Fibroblast of the aortic adventitia (primary cell): Measurements from ENCODE around the gene SLC7A8. TPM values are rescaled to one million over a fixed set of nuclear protein-coding genes. Genes with fewer than 3 reads are reported as not detected.

Experiments used
- DNase-seq: peaks from one replicate; pipeline ENCODE4 v3.0.0-alpha.2; 2010; ENCODE audit warnings: low read depth
- H3K4me3 ChIP-seq: 2 replicates; pipeline ENCODE4 v1.5.1; 2011; ENCODE audit warnings: low read depth, mild to moderate bottlenecking, control low read depth, low read length, moderate library complexity
- small RNA-seq: library from RNA; depleted of rRNA; stranded (forward); fragments of <200 nt; gene quantifications from one replicate; pipeline ENCODE3, GENCODE V24; 2012
- total RNA-seq: library from RNA; depleted of rRNA; stranded (reverse); fragments of >200 nt; gene quantifications from 2 replicates; pipeline ENCODE4 v1.2.3, GENCODE V29; 2012; ENCODE audit warnings: low replicate concordance
- TF ChIP-seq, protein P1 (sequence below): IDR thresholded peaks from 2 replicates; pipeline ENCODE4 v1.5.1; 2011; ENCODE audit warnings: mild to moderate bottlenecking, low read length, control low read depth, inconsistent platforms; ENCODE audit not compliant: insufficient read depth

Gene SLC7A8
- total RNA-seq, 1 donor: 11.7 TPM

GRCh38 chr14:23079716-23080115 is 103.7 kb downstream of the SLC7A8 start:
- TF ChIP-seq, protein P1, sequence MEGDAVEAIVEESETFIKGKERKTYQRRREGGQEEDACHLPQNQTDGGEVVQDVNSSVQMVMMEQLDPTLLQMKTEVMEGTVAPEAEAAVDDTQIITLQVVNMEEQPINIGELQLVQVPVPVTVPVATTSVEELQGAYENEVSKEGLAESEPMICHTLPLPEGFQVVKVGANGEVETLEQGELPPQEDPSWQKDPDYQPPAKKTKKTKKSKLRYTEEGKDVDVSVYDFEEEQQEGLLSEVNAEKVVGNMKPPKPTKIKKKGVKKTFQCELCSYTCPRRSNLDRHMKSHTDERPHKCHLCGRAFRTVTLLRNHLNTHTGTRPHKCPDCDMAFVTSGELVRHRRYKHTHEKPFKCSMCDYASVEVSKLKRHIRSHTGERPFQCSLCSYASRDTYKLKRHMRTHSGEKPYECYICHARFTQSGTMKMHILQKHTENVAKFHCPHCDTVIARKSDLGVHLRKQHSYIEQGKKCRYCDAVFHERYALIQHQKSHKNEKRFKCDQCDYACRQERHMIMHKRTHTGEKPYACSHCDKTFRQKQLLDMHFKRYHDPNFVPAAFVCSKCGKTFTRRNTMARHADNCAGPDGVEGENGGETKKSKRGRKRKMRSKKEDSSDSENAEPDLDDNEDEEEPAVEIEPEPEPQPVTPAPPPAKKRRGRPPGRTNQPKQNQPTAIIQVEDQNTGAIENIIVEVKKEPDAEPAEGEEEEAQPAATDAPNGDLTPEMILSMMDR: no peak
- no peak overlapping the region for H3K4me3 ChIP-seq
- DNase-seq: no peak

GRCh38 chr14:23078692-23079116 is 104.8 kb downstream of the SLC7A8 start:
- H3K4me3 ChIP-seq: no peak overlapping the region

GRCh38 chr14:23077962-23078361 is 105.5 kb downstream of the SLC7A8 start:
- no peak overlapping the region for H3K4me3 ChIP-seq
- no peak for DNase-seq
- TF ChIP-seq, protein P1: no peak

More at GRCh38 chr14:23078692-23079116, 104.8 kb downstream of the SLC7A8 start:
- TF ChIP-seq, protein P1: peak; percentile 21
- peak; percentile 97 for DNase-seq

- TF ChIP-seq, protein P1: peak; percentile 65
- no peak overlapping the region for H3K4me3 ChIP-seq
- DNase-seq: peak; percentile 63
Observed at GRCh38 chr14:23076785-23077408, 106.6 kb downstream of the SLC7A8 start.

Small RNAs within 50 kb of the gene (small RNA-seq; reads per million reads assigned to genes)
- gene AL049829.1 (not detected), gene RNU6-1138P (not detected)

Other genes starting within 250 kb of the SLC7A8 start
- gene HAUS4, start 226.6 kb downstream of the SLC7A8 start, total RNA-seq: 29.3 and 31.2 TPM in 2 replicates
- 14.6 and 47.6 TPM in 2 replicates for gene AJUBA, start 201.1 kb downstream of the SLC7A8 start, total RNA-seq
- 7.0 and 8.1 TPM in 2 replicates for gene C14orf93, start 173.5 kb downstream of the SLC7A8 start, total RNA-seq
- gene PSMB5, start 148.8 kb downstream of the SLC7A8 start, total RNA-seq: 164 and 176 TPM in 2 replicates
- gene PSMB11, start 141.4 kb downstream of the SLC7A8 start, total RNA-seq: not detected in 2 replicates
- 2.4 and 3.7 TPM in 2 replicates for gene CDH24, start 126.1 kb downstream of the SLC7A8 start, total RNA-seq
- 91.8 and 97.0 TPM in 2 replicates for gene ACIN1, start 88.5 kb downstream of the SLC7A8 start, total RNA-seq
- gene C14orf119, start 88.2 kb downstream of the SLC7A8 start, total RNA-seq: 13.0 and 60.2 TPM in 2 replicates
- gene CIROP, start 78.7 kb downstream of the SLC7A8 start, total RNA-seq: 1.8 TPM in 1 of 2 replicates, not detected in the other
- not detected in 2 replicates for gene CEBPE, start 64.4 kb downstream of the SLC7A8 start, total RNA-seq
- gene RNF212B, start 54.3 kb upstream of the SLC7A8 start, total RNA-seq: not detected in 2 replicates
- 7.0 and 7.5 TPM in 2 replicates for gene HOMEZ, start 102.5 kb upstream of the SLC7A8 start, total RNA-seq
- gene PPP1R3E, start 119.2 kb upstream of the SLC7A8 start, total RNA-seq: 6.6 and 10.9 TPM in 2 replicates
- 18.5 and 19.9 TPM in 2 replicates for gene BCL2L2, start 123.2 kb upstream of the SLC7A8 start, total RNA-seq
- gene PABPN1, start 137.8 kb upstream of the SLC7A8 start, total RNA-seq: 44.8 and 53.4 TPM in 2 replicates
- gene SLC22A17, start 169.2 kb upstream of the SLC7A8 start, total RNA-seq: 9.6 and 13.4 TPM in 2 replicates
- gene EFS, start 181.5 kb upstream of the SLC7A8 start, total RNA-seq: 4.6 and 10.8 TPM in 2 replicates
- gene IL25, start 189.1 kb upstream of the SLC7A8 start, total RNA-seq: not detected in 2 replicates
- gene CMTM5, start 193.4 kb upstream of the SLC7A8 start, total RNA-seq: 0.49 TPM in 1 of 2 replicates, not detected in the other
- gene MYH6, start 224.6 kb upstream of the SLC7A8 start, total RNA-seq: not detected in 2 replicates